Neural progenitor cell (in vitro differentiated cells): ENCODE data around the gene BMP5. TPM values are rescaled to one million over a fixed set of nuclear protein-coding genes. Genes with fewer than 3 reads are reported as not detected.
A peak's percentile ranks its signal among the peaks of the same experiment; 100 is the strongest.

Source experiments
- DNase-seq: peaks from one replicate; pipeline ENCODE4 v3.0.0-alpha.2; 2016; ENCODE audit warnings: low spot score
- H2AFZ ChIP-seq: fragments of 200-600 bp; sonication (generic); replicated peaks from 2 replicates; pipeline ENCODE4 v1.6.1; 2016; ENCODE audit warnings: antibody characterized with exemption
- H3F3A ChIP-seq: fragments of 200-600 bp; sonication (generic); 2 replicates; pipeline ENCODE4 v1.6.1; 2016; ENCODE audit warnings: antibody characterized with exemption, low read depth
- H3K27ac ChIP-seq: fragments of 200-600 bp; sonication (generic); 2 replicates; pipeline ENCODE4 v1.5.1; 2016; ENCODE audit warnings: mild to moderate bottlenecking
- H3K27me3 ChIP-seq: fragments of 200-600 bp; sonication (generic); 2 replicates; pipeline ENCODE4 v1.6.1; 2016; ENCODE audit warnings: mild to moderate bottlenecking, moderate library complexity
- H3K36me3 ChIP-seq: fragments of 200-600 bp; sonication (generic); 2 replicates; pipeline ENCODE4 v1.5.1; 2016
- H3K4me1 ChIP-seq: fragments of 200-600 bp; sonication (generic); 2 replicates; pipeline ENCODE4 v1.6.1; 2016; ENCODE audit warnings: mixed run types
- H3K4me2 ChIP-seq: fragments of 200-600 bp; sonication (generic); 2 replicates; pipeline ENCODE4 v1.6.1; 2016
- H3K4me3 ChIP-seq: fragments of 200-600 bp; sonication (generic); 2 replicates; pipeline ENCODE4 v1.5.1; 2016
- H3K79me2 ChIP-seq: fragments of 200-600 bp; sonication (generic); 2 replicates; pipeline ENCODE4 v1.6.1; 2016; ENCODE audit warnings: low read depth
- H3K9ac ChIP-seq: fragments of 200-600 bp; sonication (generic); 2 replicates; pipeline ENCODE4 v1.6.1; 2016
- H3K9me3 ChIP-seq: fragments of 200-600 bp; sonication (generic); 2 replicates; pipeline ENCODE4 v1.5.1; 2016; ENCODE audit warnings: low read depth
- H4K20me1 ChIP-seq: fragments of 200-600 bp; sonication (generic); 2 replicates; pipeline ENCODE4 v1.6.1; 2016; ENCODE audit warnings: low read depth
- H3K27ac Mint-ChIP-seq: 3 replicates; pipeline ENCODE4 v1.8.0; 2021; ENCODE audit warnings: mixed read lengths
- H3K27me3 Mint-ChIP-seq: 2 replicates; pipeline ENCODE4 v1.8.0; 2022; ENCODE audit warnings: low read depth, mild to moderate bottlenecking, inconsistent platforms, moderate library complexity, mixed read lengths; ENCODE audit not compliant: insufficient read depth
- H3K36me3 Mint-ChIP-seq: 3 replicates; pipeline ENCODE4 v1.8.0; 2021; ENCODE audit warnings: mixed read lengths
- H3K4me1 Mint-ChIP-seq: 3 replicates; pipeline ENCODE4 v1.8.0; 2021; ENCODE audit warnings: mixed read lengths
- H3K4me3 Mint-ChIP-seq: 3 replicates; pipeline ENCODE4 v1.8.0; 2021; ENCODE audit warnings: mild to moderate bottlenecking, moderate library complexity, mixed read lengths
- H3K9me3 Mint-ChIP-seq: 3 replicates; pipeline ENCODE4 v1.8.0; 2020; ENCODE audit warnings: mixed read lengths
- EZH2 ChIP-seq: fragments of 200-600 bp; sonication (generic); IDR thresholded peaks from 2 replicates; pipeline ENCODE4 v1.6.1; 2017; ENCODE audit warnings: antibody characterized with exemption, mild to moderate bottlenecking, moderate library complexity
- EZH2phosphoT487 ChIP-seq: fragments of 200-600 bp; sonication (generic); IDR thresholded peaks from 2 replicates; pipeline ENCODE4 v1.6.1; 2017; ENCODE audit warnings: antibody characterized with exemption
- total RNA-seq: library from RNA; depleted of rRNA; stranded (reverse); fragments of >200 nt; gene quantifications from 2 replicates; pipeline ENCODE4 v1.2.3, GENCODE V29; 2015; ENCODE audit warnings: low replicate concordance
- TF ChIP-seq, protein P1 (sequence below): fragments of 200-600 bp; sonication (generic); IDR thresholded peaks from 2 replicates; pipeline ENCODE4 v1.5.1; 2017; ENCODE audit warnings: antibody characterized with exemption, mild to moderate bottlenecking

Gene BMP5
- total RNA-seq, 1 donor from 2014 or later: 1.5 TPM

- Histone ChIP-seq H3K79me2 (no peaks in the 10 kb centered on the region), H3F3A (no peaks in the 10 kb centered on the region)
Observed at GRCh38 chr6:55802259-55802658, 73.1 kb downstream of the BMP5 start.

GRCh38 chr6:55798571-55798970, 76.8 kb downstream of the BMP5 start:
- no peaks in the 10 kb centered on the region for H3K27me3 Mint-ChIP-seq
- DNase-seq: no peak
- Histone ChIP-seq H3F3A (no peaks in the 10 kb centered on the region), H3K9ac (no peak overlapping the region), H4K20me1 (no peaks in the 10 kb centered on the region), H3K27ac (no peak overlapping the region), H3K4me3 (no peak overlapping the region), H3K4me2 (no peak overlapping the region), H3K4me1 (peaks cover 7% of the 10 kb centered on the region), H3K79me2 (no peaks in the 10 kb centered on the region), H2AFZ (no peak overlapping the region), H3K27me3 (no peaks in the 10 kb centered on the region), H3K9me3 (no peaks in the 10 kb centered on the region), H3K36me3 (no peaks in the 10 kb centered on the region)
- peaks cover 2% of the 10 kb centered on the region for H3K36me3 Mint-ChIP-seq
- no peaks in the 10 kb centered on the region for H3K9me3 Mint-ChIP-seq
- H3K4me1 Mint-ChIP-seq: no peaks in the 10 kb centered on the region
- TF ChIP-seq, protein P1, sequence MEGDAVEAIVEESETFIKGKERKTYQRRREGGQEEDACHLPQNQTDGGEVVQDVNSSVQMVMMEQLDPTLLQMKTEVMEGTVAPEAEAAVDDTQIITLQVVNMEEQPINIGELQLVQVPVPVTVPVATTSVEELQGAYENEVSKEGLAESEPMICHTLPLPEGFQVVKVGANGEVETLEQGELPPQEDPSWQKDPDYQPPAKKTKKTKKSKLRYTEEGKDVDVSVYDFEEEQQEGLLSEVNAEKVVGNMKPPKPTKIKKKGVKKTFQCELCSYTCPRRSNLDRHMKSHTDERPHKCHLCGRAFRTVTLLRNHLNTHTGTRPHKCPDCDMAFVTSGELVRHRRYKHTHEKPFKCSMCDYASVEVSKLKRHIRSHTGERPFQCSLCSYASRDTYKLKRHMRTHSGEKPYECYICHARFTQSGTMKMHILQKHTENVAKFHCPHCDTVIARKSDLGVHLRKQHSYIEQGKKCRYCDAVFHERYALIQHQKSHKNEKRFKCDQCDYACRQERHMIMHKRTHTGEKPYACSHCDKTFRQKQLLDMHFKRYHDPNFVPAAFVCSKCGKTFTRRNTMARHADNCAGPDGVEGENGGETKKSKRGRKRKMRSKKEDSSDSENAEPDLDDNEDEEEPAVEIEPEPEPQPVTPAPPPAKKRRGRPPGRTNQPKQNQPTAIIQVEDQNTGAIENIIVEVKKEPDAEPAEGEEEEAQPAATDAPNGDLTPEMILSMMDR: no peak
- TF ChIP-seq EZH2phosphoT487 (no peak), EZH2 (no peak)
- H3K4me3 Mint-ChIP-seq: no peak overlapping the region
- no peak overlapping the region for H3K27ac Mint-ChIP-seq

More at GRCh38 chr6:55802259-55802658, 73.1 kb downstream of the BMP5 start:
- H3K27ac ChIP-seq: no peak overlapping the region
- H3K9ac ChIP-seq: no peak overlapping the region
- H3K4me3 ChIP-seq: no peak overlapping the region
- H2AFZ ChIP-seq: no peak overlapping the region
- Mint-ChIP-seq H3K4me3 (no peak overlapping the region), H3K36me3 (peaks cover 2% of the 10 kb centered on the region), H3K9me3 (peaks cover 6% of the 10 kb centered on the region), H3K27ac (no peak overlapping the region), H3K4me1 (no peaks in the 10 kb centered on the region), H3K27me3 (no peaks in the 10 kb centered on the region)
- no peaks in the 10 kb centered on the region for H3K4me1 ChIP-seq
- no peaks in the 10 kb centered on the region for H3K27me3 ChIP-seq
- H3K9me3 ChIP-seq: no peaks in the 10 kb centered on the region
- H4K20me1 ChIP-seq: no peaks in the 10 kb centered on the region
- H3K4me2 ChIP-seq: no peak overlapping the region
- no peak for TF ChIP-seq EZH2
- TF ChIP-seq EZH2phosphoT487: no peak
- TF ChIP-seq, protein P1: no peak
- no peaks in the 10 kb centered on the region for H3K36me3 ChIP-seq
- DNase-seq: no peak

DNA sequence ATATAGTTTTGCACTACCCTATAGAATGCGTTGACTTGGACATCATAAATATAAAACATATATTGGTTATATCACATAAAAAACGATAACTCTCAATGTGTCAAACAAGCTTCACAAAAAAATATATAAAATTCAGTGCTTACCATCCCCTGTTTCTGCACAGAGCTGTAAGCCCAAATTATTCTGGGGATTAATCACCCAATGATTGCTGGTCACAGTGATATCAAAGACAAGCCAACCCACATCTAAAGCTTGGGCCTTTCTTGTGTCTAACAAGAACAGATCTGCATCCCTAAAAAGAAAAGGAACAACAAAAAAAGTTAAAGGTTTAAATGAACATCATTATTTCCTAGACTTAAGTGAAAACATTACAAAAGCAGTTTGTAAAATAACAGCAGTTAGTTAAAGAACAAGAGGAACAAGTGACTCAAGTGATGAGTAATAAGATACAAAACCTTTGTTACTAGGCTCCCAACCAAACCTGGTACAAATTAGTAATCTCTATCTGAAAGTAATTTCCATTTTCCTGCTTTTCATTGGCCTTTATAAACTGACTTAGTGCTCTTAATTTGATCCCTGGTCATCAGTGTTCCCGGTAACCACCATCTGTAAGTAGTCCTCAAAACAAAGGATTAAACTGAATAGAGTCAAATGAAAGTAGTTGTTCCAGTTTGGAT, 81.1 kb downstream of the BMP5 start:
- Histone ChIP-seq H3K79me2 (no peaks in the 10 kb centered on the region), H4K20me1 (no peaks in the 10 kb centered on the region), H3K9me3 (no peaks in the 10 kb centered on the region), H2AFZ (no peak overlapping the region), H3K4me2 (no peak overlapping the region), H3K4me3 (no peak overlapping the region), H3K27ac (no peak overlapping the region), H3K4me1 (peaks cover 7% of the 10 kb centered on the region), H3K36me3 (no peaks in the 10 kb centered on the region), H3F3A (no peaks in the 10 kb centered on the region), H3K27me3 (no peaks in the 10 kb centered on the region), H3K9ac (no peak overlapping the region)
- Mint-ChIP-seq H3K27ac (no peak overlapping the region), H3K4me3 (no peak overlapping the region), H3K27me3 (no peaks in the 10 kb centered on the region), H3K36me3 (peaks cover 3% of the 10 kb centered on the region), H3K9me3 (no peaks in the 10 kb centered on the region), H3K4me1 (no peaks in the 10 kb centered on the region)
- TF ChIP-seq EZH2phosphoT487: no peak
- TF ChIP-seq, protein P1: no peak
- no peak for TF ChIP-seq EZH2
- DNase-seq: peak; percentile 7
